ENCODE data around the gene TRAF7.

Gene TRAF7

DNA sequence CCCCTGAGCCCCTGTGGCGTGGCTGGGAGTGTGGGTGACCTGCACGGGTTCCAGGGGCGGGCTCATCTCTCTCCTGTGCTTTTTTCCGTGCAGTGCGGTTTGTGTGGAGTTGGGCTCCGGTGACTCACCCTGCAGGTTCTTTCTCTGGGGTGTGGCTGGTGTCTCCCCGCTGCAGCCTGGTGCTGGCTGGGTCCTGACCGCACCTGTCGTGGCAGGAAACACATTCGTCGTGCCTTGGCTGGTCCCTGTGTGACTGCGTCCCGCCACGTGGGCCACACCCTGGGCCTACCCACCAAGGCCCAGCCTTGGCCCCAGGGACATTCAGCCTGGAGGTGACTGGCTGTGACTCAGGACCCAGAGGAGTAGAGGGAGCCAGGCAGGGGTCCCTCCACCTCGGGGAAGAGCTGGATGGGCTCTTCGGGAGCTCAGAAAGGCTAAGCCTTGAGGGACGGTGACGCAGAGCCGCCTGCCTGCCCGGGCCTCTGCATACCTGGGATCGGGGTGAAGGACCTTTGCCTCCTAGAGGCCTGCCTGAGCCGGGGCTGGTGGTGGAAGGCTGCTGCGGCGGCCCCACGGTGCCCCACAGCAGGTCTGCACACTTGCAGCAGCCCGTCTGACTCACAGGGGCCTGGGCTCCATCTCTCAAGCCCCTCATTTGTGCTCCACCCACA, 7.8 kb downstream of the TRAF7 start:
- no peak for DNase-seq (ENCODE audit: low read depth in 2 of 3, low spot score in 1 of 3)

DNA sequence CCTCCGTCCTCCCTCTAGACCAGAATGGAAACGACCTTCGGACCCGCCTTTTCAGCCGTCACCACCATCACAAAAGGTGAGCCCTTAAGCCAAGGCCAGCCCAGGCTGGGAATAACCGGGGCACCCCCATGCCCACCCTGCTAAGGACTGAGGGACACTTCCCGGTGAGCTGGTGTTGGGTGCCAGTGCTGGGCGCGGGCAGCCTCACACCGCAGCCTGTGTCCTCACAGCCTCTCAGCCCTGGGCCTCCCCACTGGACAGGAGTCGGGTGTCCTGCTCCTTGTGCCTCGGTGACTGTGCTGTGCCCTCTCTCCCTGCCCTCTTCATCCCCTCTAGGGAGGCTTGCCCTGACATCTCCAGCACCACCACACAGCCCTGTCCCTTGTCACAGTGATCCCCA, 10.3 kb downstream of the TRAF7 start:
- no peak for DNase-seq (ENCODE audit: low read depth in 2 of 3, low spot score in 1 of 3)

DNA sequence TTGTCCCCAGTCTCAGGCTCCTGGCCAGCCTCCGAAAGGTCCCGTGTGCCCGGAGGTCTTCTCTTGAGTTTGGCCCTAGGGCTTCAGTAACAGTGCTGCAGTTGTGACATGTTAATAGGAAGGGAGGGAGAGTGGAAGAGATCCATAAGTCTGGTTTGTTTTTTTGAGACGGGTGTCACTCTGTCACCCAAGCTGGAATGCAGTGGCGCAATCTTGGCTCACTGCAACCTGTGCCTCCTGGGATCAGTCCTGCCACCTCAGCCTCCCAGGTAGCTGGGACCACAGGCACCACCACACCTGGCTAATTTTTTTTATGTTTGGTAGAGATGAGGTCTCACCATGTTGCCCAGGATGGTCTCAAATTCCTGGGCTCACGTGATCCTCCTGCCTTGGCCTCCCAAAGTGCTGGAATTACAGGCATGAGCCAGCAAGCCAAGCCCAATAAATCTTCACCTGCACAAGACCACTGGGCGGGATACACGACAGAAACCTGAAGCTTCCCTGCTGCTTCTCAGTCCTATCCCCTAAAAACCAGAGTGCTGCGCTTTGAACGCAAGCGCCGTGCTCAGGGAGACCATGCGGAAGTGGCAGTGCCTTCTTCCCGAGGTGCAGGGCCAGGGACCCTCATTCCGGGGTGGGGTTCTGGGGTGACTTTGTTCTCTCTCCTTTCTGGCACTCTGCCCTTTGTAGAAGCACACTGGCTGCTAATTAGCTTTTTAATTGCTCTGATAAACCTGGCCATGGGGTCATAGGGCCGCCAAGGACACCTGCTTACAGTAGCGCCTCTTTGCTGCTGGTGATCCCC, 10.9 kb downstream of the TRAF7 start:
- no peak for DNase-seq (ENCODE audit: low read depth in 2 of 3, low spot score in 1 of 3)

DNA sequence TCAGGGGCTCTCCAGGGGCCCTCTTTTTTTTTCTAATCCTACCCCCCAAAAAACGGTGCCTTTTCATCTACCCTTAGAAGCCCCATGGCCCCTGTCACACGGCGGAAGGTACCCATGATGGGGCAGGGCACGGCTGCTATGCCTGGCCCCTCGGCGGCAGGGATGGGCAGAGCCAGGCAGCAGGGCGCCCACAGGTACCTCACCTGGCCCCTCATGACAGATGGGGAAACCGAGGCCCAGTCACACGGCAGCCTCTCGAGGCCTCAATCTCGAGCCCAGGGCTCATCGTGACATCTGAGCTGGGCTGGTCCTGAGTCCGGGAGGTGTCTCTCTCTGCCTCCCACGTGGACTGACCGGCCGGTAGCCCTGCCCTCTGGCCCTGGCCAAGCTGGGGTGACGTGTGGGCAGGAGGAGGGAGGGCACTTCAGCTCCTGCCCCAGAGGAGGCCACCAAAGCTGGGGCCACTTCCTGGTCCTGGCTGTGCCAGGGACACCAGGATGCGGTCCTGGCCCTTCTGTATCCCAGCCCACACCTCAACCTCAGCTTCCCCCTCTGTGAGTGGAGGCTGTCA, 11.6 kb downstream of the TRAF7 start:
- DNase-seq (ENCODE audit: low read depth in 2 of 3, low spot score in 1 of 3), result no peak

DNA sequence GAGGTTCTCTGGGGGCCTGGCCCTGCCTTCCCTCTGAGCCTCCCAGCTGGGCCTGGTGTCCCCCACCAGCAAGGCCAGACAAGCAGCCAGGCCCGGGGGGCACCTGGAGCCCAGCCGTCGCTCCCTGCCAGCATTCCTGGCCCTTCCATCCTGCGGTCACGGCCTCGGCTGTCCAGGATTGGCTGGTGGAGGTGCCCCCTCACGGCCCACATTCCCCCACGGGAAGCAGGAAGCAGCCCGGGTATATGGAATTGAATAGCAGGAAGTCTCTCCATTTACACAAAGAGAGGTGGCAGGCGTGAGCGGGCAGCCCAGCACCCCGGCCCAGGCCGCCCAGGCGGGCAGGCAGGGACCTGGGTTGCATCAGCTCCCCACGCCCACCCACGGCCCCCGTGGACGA, 14.5 kb downstream of the TRAF7 start:
- DNase-seq (ENCODE audit: low read depth in 2 of 3, low spot score in 1 of 3), result no peak

DNA sequence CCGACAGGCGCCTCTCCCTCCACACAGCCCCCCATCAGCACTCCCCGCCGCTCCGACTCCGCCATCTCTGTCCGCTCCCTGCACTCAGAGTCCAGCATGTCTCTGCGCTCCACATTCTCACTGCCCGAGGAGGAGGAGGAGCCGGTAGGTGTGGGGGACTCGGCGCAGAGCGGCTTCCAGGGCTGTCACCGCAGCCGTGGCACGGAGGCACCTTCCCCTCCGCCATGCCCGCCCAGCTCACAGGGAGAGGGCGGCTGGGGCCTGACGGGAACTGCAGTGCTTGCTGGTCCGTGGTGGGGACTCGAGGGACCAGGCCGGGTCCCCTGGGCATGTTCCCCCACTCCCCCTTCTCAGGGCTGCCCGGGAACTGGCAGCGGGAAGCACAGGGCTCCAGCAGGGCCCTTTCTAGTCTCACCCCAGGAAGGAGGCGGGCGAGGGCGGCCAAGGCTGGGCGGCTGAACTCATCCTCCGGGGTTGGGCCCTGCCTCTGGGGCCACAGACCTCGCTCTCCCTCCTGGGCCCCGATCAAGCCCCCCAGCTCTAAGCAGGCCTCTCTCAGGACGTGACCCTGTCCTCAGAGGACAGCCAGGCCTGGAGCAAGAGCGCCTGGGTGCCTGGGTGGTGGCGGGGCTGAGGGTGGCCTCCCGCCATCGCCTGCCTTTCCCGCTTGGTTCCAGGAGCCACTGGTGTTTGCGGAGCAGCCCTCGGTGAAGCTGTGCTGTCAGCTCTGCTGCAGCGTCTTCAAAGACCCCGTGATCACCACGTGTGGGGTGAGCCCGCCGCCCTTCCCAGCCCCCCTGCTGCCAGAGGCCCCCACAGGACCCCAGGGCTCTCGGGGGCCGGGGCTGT, 15.2 kb downstream of the TRAF7 start:
- DNase-seq (ENCODE audit: low read depth in 2 of 3, low spot score in 1 of 3), result no peak

DNA sequence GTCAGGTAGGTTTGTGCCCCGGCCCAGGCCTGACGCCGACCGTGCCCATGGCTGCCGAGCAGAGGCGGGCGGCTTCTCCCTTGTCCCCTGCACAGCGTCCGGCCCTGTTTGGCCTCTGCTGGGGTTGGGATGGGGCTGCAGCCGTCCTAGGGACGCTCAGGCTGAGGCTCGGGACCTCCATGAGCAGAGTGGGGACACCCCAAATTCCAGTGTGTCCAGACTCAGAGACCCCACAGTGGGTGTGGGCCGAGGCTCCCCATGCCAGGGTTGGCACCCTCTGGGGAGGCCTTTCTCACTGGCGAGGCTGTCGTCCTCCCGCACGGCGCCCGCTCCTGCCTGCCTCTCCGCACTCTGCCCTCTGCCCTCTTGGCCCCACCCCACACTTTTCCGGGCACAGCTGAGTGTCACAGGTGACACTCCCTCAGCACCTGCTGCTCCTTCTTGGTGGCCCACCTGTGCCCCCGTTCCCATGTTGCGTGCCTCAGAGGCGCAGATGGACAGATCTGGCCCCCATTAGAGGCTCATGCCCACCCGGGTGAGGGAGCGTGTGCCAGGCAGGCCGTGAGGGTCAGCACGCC, 16.1 kb downstream of the TRAF7 start:
- DNase-seq (ENCODE audit: low read depth in 2 of 3, low spot score in 1 of 3), result no peak

DNA sequence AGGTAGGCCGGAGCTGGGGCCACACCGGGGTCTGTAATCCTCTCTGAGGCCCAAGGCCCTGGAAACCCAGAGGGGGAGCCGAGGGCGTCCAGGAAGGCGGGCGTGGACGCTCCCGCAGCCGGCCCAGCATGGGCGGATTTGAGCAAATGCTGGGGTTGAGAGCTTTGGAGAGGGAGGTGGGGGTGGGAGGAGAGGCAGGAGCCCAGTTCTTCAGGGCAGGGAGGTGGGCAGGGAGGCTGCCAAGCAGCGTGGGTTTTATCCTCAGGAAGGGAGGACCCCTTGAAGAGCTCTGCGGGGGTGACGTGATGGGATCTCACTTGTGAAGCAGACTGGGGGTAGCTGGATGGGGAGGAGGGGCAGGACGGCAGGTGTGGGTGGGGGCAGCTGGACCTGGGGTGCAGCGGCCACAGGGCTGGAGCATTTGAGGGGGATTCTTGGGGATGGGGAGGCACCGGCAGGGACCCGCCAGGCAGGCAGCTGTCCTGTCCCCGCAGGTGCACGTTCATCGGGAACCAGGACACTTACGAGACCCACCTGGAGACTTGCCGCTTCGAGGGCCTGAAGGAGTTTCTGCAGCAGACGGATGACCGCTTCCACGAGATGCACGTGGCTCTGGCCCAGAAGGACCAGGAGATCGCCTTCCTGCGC, 17.2 kb downstream of the TRAF7 start:
- no peak for DNase-seq (ENCODE audit: low read depth in 2 of 3, low spot score in 1 of 3)

DNA sequence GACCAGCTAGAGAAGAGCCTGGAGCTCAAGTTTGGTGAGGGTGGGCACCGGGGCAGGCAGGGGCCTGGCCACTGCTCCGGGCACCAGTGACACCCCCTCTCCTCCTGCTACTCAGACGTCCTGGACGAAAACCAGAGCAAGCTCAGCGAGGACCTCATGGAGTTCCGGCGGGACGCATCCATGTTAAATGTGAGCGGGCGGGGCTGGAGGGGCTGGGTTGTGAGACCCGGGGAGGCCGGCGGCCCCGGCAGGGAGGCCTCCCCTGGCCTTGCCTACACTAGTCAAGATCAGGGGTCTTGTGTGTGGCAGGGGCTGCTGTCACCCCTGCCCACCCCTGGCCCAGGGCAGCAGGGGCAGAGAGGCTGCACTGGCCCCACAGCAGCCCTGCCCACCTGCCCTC, 17.8 kb downstream of the TRAF7 start:
- DNase-seq (ENCODE audit: low read depth in 2 of 3, low spot score in 1 of 3), result no peak

DNA sequence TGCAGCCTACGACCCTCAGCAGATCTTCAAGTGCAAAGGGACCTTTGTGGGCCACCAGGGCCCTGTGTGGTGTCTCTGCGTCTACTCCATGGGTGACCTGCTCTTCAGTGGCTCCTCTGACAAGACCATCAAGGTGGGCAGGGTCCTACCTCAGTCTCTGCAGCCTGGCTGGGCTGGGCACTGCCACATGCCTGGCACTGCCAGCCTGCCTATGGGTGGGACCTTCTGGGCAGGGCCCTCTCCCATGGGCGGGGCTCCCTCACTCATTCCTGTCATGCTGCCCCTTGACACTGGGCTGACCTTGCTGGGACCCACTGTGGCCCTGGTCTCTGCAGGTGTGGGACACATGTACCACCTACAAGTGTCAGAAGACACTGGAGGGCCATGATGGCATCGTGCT, 18.3 kb downstream of the TRAF7 start:
- no peak for DNase-seq (ENCODE audit: low read depth in 2 of 3, low spot score in 1 of 3)

DNA sequence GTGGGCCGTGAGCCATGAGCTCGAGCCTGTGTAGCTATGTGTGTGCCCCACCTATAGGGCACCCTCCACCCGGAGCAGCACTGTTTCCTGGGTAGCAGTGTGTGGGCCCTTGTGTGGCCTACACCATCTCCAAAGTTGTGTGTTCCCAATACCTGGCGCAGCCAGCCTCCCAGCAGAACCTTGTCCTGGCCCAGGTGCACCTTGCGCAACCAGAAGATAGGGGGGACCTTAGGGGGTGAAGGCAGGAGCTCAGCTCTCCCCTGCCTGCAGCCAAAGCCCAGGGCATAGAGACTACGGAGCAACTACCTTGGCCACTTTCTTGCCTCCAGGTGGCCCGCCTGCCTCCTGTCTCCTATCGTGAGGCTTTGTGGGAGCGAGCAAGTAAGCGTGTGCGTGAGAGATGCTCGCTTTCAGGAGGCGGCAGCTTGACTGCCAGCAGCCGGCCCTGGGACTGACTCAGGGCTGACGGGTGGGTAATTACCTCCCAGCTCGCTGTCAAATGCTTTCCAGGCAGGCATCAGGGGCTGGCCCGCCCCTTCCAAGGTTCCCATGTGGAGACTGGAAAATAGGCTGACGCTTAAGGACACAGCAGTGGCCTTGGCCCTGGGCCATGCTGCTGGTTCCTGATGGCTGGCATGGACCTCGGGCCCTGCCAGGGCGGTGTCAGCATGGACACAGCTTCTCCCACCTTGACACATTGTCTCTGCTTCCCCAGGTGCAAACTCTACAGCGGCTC, 19.0 kb downstream of the TRAF7 start:
- no peak for DNase-seq (ENCODE audit: low read depth in 2 of 3, low spot score in 1 of 3)

DNA sequence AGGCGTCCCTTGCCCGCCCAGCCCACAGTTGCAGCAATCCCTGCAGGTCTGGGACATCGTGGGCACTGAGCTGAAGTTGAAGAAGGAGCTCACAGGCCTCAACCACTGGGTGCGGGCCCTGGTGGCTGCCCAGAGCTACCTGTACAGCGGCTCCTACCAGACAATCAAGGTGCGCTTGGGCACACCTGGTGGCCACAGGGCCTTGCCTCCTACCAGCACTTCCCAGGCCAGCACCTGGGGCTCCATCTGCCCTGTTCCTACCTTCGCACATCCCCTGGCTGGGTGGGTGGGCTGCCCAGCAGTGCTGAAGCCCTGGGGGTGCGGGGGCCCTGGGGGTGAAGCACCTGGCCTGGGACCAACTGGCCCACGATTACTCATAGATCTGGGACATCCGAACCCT, 19.9 kb downstream of the TRAF7 start:
- DNase-seq (ENCODE audit: low read depth in 2 of 3, low spot score in 1 of 3), result no peak

DNA sequence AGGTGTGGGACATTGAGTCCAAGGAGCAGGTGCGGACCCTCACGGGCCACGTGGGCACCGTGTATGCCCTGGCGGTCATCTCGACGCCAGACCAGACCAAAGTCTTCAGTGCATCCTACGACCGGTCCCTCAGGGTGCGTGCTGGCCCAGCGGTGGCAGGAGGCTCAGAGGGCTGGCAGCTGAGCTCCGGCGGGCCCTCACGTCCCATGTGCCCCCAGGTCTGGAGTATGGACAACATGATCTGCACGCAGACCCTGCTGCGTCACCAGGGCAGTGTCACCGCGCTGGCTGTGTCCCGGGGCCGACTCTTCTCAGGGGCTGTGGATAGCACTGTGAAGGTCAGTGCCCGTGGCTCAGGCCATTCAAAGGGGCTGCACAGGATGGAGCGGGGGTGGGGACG, 20.5 kb downstream of the TRAF7 start:
- no peak for DNase-seq (ENCODE audit: low read depth in 2 of 3, low spot score in 1 of 3)

DNA sequence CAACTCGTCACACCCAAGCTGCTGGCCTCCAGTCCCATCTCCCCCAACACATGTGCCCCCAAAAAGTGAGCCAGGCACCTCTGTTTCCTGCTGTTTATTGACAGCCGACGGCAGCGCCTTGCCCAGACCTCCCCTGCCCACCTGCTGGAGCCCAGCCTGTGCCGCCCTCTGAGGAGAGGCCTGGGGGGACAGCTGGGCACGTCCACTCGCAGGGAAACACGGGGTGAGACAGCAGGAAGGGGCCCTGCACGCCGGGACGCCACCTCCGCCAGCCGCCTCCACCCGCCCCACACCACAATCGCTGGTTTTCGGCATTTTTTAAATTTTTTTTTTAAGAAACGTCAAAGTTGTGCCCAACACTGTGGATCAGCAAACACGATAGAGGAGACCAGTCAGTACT, 21.5 kb downstream of the TRAF7 start:
- DNase-seq (ENCODE audit: low read depth in 2 of 3, low spot score in 1 of 3), result no peak

DNA sequence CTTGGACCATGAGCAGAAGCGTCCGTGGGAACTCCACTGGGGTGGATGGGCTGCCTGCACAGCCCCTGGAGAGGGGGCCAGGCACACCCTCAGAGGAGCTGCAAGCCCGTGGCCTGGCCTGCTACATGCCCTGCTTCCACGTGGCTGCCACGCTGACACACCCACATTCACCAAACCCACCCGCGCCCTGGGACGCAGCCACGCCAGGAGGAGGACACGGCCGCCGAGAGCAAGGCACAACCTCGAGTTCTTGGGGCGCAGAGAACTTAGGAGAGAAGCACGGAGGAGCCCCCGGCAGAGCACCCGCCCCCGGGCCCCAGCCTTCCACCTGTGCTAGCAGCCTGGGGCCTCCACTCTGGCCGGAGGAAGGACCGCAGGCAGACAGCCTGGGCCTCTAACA, 22.0 kb downstream of the TRAF7 start:
- DNase-seq (ENCODE audit: low read depth in 2 of 3, low spot score in 1 of 3), result no peak

DNA sequence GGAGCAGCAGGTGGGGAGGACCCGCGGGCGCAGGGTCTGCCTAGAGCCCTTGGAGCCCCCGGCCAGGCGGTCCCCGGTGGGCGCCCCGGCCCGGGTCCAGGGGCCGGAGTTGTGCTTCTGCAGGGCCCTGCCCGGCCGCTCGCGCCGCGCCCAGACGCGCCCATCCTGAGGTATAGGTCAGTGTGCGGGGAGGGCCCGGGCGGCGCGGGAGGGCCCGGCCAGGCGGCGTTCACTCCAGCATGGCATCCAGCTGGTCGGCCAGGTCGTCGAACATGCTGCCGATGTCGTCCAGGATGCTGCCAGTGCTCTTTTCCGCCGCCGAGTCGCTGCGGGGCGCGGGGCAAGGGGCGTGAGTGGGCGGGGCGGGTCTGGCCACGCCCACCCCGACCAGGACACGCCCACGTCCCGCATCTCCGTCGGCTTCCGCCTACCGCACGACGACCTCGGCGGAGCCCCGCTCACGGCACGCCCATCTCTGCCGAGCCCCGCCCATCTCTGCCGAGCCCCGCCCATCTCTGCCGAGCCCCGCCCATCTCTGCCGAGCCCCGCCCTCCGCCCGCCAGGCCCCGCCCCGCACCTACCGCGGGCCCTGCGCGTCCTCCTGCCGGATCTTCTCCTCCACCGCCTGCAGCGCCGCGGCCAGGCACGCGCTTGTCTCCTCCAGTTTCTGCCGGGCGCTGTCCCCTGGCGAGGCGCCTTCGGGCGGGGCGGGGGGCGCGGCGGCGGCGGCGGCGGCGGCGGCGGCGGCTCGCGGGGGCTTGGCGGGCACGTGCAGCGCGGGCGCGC, 22.9 kb downstream of the TRAF7 start:
- DNase-seq (ENCODE audit: low read depth in 2 of 3, low spot score in 1 of 3), result peak in 1 of 3 donors; percentile 20

DNA sequence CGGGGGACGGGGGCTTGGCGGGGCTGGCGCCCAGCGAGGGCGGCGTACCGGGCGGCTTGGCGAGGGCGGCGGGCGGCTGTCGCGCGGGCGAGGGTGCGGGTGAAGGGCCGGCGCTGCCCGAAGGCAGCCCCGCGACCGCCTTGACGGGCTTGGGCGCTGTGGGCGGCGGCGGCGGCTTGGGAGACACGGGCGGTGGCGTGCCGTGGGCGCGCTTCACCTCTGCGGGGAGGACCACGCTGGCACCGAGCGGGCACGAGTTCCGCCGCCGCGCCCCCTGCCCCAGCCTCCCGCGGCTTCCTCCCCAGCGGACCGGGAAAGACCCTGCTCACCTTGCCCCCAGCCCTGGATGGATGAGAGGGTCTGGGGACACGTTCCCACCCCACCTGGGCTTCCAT, 23.5 kb downstream of the TRAF7 start:
- DNase-seq (ENCODE audit: low read depth in 2 of 3, low spot score in 1 of 3), result no peak

DNA sequence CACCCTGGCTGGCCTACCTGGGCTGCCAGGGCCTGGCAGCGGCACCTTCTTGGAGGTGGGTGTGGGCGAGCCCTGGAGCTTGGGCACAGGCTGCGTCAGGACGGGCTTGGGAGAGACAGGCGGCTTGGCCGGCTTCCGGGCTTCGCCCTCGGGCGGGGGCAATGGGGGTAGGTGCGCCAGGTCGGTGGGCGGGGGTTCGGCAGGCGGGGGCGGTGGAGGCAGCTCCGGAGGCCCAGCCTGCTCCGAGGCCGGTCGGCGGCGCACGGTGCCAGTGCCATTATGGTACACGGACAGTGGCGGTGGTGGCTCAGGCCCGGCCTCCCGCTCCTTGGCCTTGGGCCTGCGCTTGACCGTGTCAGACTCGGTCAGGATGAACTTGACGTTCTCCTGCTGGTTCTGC, 24.0 kb downstream of the TRAF7 start:
- DNase-seq (ENCODE audit: low read depth in 2 of 3, low spot score in 1 of 3), result no peak

DNA sequence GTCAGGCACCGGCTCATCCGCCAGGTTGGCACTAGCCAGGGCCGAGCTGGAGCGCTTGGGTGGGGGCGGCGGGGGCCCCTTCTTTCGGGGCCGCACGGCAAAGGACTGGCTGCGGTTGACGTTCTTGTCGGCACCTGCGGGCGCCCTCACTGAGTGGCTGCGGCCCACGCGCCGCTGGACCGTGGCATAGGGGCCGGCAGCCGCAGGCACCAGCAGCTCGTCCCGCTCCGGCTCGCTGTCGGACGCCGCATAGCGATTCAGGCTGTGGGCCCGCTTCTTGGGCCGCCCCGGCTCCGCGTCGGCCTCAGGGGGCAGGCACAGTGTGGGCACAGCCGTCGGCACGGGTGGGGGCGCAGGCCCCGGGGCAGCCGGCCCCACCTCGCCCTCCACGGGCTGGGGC, 24.9 kb downstream of the TRAF7 start:
- DNase-seq (ENCODE audit: low read depth in 2 of 3, low spot score in 1 of 3), result no peak
